NAMALWA (cell line): Measurements from ENCODE around the gene MRI1.

Source experiments
- DNase-seq: peaks from one replicate; pipeline ENCODE4 v3.0.0-alpha.2; 2015; ENCODE audit warnings: low spot score

The MRI1 gene

DNA sequence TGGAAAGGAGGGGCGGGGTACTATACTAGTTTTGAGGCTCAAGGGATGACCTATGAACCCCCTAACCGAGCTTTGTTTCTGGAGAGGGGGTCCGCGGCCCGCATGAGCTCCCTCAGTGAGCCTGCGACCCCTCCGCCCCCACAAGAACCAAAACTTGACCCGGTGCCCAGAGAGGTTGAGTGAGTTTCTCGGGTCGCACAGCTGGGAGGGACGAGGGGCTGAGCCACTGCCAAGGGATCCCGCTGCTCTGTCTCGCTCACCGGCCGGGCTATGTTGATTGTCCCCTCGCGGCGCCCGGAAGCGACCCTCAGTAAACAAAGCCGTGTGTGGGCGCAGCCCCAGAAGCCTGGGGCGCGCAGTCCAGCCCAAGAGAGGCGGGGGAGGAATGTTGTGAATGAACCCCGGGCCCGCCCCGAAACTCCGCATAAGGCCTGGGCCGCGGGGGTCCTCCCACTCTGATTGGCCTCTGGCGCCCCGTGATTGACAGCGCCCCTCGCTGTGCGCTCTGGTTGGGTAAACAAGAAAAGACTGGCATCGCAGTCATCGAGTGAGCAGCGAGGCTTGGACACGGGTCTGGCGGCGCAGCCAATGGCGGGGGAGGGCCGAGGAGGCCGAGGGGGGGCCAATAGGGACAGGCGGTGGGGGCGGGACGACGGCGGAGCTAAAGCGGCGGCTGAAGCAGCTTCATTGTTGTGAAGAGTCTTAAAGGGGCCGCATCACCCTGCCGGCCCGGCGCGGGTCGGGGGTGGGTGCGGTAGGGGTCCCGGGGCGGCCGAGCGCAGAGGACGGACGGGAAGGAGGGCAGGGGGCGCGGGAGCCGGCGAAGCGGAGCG is 30.7 kb downstream of the MRI1 start, which contains the start of gene ZSWIM4:
ZSWIM4 (plus strand) TSS at position 687 of the 833 bp plus-strand sequence. CDS start 206 bp downstream, outside the sequence.
- DNase-seq, result peak; percentile 99

DNA sequence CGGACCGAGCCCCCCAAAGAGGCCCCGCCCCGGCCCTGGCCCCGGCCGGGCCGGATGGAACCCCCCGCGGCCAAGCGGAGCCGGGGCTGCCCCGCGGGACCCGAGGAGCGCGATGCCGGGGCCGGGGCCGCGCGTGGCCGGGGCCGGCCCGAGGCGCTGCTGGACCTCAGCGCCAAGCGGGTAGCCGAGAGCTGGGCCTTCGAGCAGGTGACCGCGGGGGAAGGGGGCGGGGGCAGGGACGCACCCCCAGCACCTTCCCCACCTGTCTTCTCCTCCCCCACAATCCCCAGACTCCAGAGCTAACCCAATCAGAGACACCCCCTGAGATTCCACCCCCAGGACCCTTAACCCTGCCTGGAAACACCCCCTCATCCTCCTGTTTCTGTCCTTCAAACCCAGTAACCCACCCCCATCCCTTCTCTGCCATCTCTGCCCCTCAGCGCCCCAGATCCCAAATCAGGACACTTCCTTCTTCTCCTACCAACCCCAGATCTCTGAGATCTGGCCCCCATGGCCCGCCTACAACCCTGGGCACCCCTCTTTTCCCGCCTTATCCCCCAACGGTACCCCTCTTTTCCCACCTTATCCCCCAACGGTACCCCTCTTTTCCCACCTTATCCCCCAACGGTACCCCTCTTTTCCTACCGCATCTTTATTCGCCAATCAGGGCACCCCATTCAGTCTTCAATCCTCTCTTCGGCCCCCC is 31.4 kb downstream of the MRI1 start:
- no peak for DNase-seq

DNA sequence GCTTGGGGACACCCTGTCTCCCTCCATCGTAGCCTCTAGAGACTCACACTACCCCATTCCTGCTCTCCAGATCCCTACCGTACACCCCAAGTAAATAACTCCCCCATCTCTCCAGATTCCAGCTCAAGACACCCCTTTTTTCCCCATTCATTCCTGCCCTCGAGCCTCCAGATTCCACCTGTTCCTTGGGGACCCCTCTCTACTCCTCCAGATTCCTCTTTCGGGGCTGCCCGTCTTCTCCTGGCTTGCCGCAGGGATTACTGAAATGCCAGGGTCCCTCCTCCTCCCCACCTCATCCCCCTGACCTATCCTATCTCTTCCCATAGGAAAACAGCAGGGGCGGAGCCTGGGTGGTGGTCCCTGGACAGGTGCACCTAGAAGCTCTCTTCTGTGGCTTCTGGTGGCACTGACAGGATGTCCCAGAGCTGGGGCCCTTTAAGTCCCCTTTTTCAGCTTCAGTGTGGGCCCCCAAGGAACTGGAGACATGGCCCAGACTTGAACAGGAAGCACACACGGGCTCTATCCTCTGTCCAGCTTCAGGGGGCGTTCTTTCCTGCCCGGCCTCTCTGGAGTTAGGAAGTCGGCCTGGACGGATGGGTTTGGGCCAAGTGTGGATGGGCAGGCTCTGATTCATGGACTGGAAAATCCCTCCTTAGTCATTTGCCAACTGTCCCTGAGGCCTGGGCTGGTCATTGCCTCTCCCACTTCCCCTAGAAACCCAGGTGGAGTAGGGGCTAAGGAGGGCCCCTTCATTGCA is 32.2 kb downstream of the MRI1 start:
- no peak for DNase-seq

DNA sequence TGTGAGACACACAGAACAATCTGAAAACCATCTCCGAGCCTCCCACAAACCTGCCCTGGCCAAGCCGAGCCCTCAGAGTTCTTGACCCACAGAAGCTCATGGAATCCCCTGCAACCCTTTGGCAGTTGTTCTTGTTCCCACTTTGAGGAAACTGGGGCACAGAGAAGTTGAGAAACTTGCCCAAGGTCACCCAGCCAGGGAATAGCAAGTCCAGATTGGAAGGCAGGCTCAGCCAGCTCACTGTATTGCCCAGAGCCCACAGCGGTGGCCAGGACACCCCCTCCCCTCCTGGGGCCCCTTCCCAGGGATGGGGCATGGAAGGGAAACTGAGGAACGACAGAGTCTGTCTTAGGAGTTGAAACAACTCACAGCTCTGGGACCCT is 32.7 kb downstream of the MRI1 start:
- DNase-seq, result no peak

DNA sequence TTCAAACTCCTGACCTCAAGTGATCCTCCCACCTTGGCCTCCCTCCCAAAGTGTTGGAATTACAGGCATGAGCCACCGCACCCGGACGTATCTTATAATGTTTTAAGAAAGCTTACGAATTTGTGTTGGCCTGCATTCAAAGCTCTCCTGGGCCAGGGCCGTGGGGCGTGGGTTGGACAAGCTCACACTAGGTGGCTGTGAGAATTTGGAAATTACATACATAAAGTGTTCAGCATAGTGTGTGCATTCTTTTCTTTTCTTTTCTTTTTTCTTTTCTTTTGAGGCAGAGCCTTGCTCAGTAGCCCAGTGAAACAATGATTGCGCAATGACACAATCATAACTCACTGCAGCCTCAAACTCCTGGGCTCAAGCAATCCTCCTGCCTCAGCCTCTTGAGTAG is 33.5 kb downstream of the MRI1 start:
- DNase-seq, result no peak

DNA sequence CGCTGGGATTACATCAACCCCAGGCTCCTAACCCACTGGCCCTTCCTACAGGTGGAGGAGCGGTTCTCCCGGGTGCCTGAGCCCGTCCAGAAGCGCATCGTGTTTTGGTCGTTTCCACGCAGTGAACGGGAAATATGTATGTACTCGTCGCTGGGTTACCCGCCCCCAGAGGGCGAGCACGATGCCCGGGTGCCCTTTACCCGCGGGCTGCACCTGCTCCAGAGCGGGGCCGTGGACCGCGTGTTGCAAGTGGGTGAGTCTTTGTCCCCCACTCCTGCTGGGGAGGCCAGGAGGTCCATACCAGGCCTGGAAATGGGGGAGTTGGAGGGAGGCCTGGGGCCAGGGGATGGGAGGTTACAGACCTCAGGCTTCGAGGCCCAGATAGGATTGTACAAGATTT is 35.3 kb downstream of the MRI1 start:
- no peak for DNase-seq

DNA sequence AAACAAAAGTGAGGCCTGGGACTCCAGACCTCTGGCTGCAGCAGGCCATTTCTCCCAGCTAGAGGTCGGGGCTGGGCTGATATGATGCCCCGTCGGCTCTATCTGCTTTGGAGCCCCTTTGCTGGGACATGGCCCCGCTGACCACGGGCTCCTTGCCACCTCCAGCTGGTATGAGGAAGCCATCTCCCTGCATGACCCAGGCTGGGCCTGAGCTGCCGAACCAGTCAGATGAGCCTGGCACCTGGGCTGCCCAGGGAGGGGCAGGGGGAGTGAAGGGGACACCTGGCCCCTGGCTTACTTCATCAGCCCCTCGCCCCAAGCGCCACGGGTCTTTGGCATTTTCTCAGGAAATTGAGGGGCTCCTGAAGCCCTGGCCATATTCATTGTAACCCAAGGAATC is 38.7 kb downstream of the MRI1 start:
- no peak for DNase-seq

DNA sequence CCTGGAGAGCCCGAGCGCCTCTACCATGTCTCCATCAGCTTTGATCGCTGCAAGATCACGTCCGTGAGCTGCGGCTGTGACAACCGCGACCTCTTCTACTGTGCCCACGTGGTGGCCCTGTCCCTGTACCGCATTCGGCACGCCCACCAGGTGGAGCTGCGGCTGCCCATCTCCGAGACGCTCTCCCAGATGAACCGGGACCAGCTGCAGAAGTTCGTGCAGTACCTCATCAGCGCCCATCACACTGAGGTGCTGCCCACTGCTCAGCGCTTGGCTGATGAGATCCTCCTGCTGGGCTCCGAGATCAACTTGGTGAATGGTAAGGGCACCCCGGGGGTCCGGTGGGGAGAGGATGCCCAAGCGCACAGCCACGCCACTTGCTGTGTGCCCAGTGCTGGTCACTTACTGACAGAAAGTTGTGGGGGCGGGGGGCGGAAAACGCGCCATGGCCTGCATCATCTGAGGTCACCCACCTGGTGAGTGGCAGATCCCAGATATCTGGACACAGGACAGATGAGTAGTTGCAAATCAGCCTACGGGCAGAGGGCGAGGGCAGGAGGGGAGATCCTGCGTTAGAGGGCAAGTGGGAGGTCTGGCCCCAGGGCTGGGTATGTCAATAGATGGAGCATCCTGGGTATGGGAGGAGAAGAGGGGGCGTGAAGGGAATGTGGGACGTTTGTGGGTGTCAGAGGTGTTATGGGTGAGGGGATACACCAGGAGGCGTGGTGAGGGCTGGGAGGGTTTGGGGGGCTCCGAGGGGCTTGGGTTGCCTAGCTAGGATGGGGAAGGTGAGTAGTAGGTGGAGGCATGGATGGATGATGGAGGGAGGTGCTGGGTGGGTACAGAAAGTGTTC is 40.7 kb downstream of the MRI1 start:
- no peak for DNase-seq

DNA sequence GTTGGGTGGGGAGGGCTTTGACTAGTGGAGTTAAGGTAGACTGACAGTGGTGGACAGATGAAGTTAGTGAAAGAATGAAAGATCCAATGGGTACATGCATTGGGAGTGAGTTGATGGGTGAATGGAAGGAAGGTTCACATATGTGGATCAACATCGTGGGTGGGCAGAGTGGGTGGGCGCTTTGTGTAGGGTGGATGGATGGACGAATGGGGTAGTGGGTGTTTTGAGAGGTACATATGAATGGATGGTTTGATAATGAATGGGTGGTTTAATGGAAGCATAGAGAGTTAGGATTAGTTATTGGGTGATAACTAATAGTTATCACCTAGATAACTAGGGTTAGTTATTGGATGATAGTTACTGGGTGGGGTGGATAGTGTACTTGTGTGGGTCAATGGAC is 42.4 kb downstream of the MRI1 start:
- no peak for DNase-seq

DNA sequence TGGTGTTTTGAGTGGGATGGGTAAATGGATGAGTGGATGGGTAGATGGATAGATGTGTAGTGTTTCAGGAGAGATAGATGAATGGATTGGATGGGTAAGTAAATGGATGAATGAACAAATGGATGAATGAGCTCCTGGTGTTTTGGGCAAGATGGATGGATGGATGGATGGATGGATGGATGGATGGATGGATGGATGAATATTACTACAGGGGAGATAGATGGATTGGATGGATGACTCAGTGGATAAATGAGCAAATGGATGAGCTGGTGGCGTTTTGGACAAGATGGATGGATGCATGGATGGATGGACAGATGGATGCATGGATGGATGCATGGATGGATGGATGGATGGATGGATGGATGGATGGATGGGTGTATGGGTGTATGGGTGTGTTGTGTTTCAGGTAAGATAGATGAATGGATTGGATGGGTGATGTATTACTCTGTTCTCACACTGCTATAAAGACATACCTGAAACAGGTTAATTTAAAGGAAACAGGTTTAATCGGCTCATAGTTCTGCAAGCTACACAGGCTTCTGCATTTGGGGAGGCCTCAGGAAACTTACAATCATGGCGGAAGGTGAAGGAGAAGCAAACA is 43.2 kb downstream of the MRI1 start:
- DNase-seq, result no peak

DNA sequence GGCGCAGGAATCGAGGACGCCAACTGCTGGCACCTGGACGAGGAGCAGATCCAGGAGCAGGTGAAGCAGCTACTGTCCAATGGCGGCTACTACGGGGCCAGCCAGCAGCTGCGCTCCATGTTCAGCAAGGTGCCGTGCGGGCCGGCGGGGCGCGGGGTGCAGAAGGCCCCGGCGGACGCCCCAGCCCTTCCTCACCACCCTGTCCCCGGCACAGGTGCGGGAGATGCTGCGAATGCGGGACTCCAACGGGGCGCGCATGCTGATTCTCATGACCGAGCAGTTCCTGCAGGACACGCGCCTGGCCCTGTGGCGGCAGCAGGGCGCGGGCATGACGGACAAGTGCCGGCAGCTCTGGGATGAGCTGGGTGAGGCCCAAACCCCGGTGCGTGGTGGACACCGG is 44.5 kb downstream of the MRI1 start:
- DNase-seq, result no peak

DNA sequence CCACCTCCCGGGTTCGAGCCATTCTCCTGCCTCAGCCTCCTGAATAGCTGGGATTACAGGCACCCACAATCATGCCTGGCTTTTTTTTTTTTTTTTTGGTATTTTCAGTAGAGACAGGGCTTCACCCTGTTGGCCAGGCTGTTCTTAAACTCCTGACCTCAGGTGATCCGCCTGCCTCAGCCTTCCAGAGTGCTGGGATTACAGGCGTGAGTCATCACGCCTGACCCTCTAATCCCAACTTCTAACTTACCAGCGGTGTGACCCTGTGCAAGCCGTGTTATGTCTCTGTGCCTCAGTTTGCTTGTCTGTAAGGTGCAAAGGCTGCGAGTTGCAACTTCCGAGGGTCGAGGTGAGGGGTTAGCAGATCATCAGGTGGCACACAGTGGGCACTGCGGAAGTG is 48.2 kb downstream of the MRI1 start:
- no peak for DNase-seq

DNA sequence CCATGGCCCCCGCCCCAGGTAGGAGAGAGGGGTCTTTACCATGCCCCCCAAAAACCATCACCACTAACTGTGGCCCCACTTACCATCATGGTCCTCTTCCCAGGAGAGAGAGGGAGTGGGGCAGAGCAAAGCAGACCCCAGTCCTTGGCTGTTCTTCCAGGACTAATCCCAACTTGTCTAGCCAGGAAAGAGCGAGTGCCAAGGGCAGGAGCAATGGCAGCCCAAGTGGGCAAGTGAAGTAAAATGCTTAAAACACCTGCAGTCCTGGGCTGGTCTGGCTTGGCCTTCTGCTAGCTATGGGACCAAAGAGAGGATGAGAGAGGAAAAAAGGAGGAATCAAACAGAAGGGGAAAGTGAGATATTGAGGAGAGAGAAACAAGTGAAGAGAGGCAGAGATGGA is 48.8 kb downstream of the MRI1 start:
- no peak for DNase-seq

DNA sequence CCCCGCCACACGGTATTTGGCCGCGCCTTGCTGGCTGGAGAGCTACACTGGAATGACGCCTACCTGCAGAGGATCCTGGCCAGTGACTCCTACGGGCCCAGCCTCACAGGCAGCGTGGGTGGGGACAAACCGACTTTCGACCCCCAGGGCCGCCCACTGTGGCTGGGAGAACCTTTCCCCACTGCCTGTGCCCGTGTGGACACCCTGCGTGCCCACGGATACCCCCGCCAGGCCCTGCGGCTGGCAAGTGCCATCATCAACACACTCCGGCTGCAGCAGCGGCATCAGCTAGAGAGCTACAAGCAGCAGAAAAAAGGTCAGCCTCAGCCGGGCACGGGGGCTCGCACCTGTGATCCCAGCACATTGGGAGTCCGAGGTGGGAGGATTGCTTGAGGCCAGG is 50.2 kb downstream of the MRI1 start:
- DNase-seq, result no peak

DNA sequence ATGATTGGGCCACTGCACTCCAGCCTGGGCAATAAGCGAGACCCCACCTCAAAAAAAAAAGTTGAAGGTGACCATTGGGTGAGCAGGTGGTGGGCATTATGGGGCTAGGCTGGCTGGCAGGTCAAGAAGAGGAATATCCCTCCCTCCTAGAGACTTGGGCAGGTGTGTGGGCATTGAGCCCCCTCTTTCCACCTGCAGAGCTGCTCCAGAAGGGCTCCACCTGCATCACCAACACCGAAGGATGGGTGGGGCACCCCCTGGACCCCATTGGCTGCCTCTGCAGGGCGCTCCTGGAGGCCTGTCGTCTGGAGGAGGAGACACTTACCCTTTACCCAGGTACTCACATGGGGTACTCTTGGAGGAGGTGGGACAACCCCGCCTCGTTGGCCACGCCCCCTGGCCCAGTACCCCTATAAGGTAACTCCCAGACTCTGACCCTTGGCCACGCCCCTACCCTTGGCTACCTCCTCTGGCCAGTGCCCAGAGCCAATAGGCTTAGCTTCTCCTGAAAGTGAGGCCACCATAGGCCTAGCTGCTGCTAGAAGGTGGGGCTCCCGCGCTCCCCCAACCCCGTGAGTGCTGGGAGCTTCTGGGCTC is 52.8 kb downstream of the MRI1 start:
- peak; percentile 73 for DNase-seq

DNA sequence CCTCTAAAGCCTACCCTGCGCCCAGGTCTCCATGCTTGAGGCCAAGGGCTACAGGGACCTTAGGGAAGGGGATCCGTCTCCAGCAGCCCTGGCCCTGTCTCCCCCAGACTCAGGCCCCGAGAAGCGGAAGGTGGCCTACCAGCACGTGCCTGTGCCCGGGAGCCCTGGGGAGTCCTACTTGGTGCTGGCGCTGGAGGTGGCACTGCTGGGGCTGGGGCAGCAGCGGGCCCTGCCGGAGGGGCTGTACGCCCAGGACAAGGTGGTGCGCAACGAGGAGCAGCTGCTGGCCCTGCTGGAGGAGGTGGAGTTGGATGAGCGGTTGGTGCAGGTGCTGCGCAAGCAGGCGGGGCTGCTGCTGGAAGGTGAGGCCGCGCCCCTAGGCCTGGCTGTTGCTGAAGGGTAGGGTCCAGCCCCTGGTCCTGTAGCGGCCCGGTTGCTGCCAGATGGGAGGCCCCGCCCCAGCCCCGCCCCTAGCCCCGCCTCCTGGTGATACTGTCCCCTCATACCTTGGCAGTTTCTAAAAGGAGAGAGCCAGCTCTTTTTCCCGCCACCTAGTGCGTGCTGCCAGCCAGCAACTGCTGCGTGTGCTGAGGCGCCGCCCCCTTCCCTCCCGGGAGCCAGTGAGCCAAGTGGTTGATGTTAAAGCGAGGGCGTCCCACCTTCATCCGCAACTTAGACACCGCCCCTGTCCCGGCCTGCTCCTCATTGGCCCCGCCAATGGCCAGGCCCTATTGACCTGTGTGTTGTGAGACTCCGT is 53.5 kb downstream of the MRI1 start:
- DNase-seq, result no peak

DNA sequence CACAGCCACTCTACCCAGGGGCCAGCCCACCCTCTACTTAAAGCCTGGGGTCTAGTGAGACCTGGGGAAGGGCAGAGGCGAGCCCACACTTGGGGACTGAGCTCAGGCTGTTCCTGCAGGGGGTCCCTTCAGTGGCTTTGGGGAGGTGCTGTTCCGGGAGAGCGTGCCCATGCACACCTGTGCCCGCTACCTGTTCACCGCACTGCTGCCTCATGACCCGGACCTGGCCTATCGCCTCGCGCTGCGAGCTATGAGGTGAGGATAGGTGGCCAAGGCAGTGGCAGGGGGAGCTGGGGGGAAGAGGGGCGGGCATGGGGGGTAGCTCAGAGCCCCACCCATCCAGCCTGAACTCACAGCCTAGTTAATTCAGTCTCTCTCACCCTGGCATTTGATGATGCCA is 54.9 kb downstream of the MRI1 start:
- no peak for DNase-seq

DNA sequence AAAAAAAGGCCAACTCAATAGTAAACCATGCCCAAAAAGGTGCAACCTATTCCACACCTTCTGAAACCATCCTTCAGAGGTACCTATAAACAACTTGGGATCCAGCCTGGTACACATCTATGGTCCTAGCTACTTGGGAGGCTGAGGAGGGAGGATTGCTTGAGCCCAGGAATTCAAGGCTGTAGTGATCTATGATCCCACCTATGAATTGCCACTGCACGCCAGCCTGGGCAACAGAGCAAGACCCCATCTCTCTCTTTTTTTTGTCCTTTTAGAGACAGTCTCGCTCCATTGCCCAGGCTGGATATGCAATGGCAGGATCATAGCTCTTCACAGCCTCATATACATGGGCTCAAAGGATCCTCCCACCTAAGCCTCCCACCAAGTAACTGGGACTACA is 57.0 kb downstream of the MRI1 start:
- no peak for DNase-seq

DNA sequence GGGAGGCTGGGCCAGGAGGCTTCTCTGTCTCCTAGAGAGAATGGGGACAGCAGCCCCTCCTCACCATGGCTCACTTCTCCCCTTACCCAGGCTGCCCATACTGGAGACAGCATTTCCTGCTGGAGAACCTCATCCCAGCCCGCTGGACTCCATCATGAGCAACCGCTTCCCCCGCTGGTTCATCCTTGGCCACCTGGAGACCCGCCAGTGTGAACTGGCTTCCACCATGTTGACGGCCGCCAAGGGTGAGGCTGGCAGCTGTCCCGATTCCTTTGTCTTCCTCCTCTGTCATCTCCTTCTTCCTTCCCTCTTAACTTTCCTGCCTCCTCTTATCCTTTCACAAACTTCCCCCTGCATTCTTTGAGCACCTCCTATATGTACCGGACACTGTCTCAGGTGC is 58.9 kb downstream of the MRI1 start:
- no peak for DNase-seq
